PFSK-1 (cell line): ENCODE results near the gene KSR1.

Experiments used
- FOXP2 ChIP-seq: optimal IDR thresholded peaks from 2 replicates; pipeline ENCODE3; 2011; ENCODE audit warnings: borderline replicate concordance, control low read depth, inconsistent platforms; ENCODE audit not compliant: insufficient read depth; ENCODE audit errors: extremely low read length, extremely low read depth
- POLR2AphosphoS5 ChIP-seq: IDR thresholded peaks from 2 replicates; pipeline ENCODE4 v1.6.1; 2012; ENCODE audit warnings: low read depth, mild to moderate bottlenecking, control low read depth, low read length, moderate library complexity
- REST ChIP-seq, 2 experiments: IDR thresholded peaks; 2 replicates each; pipeline versions ENCODE4 v1.6.1 to v1.8.0; 2011 to 2012; ENCODE audit warnings: low read depth in 2 of 2, low read length in 2 of 2, control low read depth in 1 of 2, inconsistent platforms in 1 of 2, mild to moderate bottlenecking in 1 of 2, moderate library complexity in 1 of 2; ENCODE audit not compliant: insufficient read depth in 1 of 2
- SIN3A ChIP-seq: IDR thresholded peaks from 2 replicates; pipeline ENCODE4 v1.6.1; 2012; ENCODE audit warnings: mild to moderate bottlenecking, low read length, moderate library complexity, borderline replicate concordance; ENCODE audit not compliant: insufficient read depth
- TAF1 ChIP-seq: IDR thresholded peaks from 2 replicates; pipeline ENCODE4 v1.6.1; 2012; ENCODE audit warnings: low read length, control low read depth, borderline replicate concordance; ENCODE audit not compliant: insufficient read depth

KSR1 gene

DNA sequence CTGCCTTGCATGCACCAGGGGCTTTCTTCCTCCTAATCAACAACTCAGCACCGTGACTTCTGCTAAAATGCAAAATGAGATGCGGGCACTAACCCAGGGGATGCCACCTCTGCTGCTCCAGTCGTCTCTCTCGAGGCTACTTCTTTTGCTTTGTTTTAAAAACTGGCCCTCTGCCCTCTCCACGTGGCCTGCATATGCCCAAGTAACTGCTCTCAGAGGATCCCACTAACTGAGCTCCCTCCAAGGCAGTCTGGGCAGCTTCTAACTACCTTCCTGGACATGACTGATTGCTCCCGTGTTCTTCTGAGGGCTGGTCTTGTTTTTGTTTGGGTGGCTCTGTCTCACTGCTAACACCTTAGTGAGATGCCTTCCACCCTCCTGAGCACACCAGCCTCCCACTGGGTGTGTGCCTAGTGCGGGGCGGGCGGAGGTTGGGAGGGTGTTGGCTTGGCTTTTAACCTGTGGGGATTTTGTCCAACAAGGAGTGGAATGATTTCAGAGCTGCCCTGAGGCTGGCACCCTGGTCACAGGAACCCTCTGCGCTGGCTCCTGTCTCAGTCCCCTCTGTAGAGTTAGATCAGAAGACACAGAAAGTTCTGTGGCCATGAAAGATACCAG is 165.8 kb downstream of the KSR1 start:
- no peak for TF ChIP-seq POLR2AphosphoS5

- no peak for TF ChIP-seq SIN3A
- TF ChIP-seq POLR2AphosphoS5: no peak
- TF ChIP-seq REST (IDR thresholded peaks at IDR 0.05; ENCODE audit: insufficient read depth in 1 of 2, low read depth in 2 of 2, low read length in 2 of 2): no peak
These were observed 166.7 kb downstream of the KSR1 start for GRCh38 chr17:27622986-27623385.

DNA sequence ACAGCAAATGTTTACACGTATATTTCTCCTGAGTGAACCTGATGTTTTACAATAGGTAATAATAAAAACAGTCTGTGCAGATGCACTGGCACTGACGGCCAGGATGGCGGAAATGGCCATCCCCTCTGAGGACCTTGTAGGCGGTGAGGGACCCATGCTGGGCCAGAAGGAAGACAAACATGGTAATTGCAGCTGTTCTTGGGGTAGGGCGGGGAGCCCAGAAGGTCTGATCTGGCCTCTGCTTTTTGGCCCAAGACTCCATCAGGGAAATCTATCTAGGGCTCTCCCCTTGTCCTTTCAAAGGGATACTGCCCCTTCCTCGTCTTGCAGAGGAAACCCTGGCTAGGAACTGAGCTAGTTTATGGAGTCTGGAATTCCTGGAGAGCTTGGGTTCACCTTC is 167.4 kb downstream of the KSR1 start:
- no peak for TF ChIP-seq SIN3A
- TF ChIP-seq POLR2AphosphoS5: no peak
- TF ChIP-seq TAF1: no peak
- no peak for TF ChIP-seq FOXP2

GRCh38 chr17:27624539-27624938 is 168.3 kb downstream of the KSR1 start:
- TF ChIP-seq REST (IDR thresholded peaks at IDR 0.05; ENCODE audit: insufficient read depth in 1 of 2, low read depth in 2 of 2, low read length in 2 of 2) (no peak), FOXP2 (no peak), POLR2AphosphoS5 (no peak), TAF1 (no peak), SIN3A (no peak)

DNA sequence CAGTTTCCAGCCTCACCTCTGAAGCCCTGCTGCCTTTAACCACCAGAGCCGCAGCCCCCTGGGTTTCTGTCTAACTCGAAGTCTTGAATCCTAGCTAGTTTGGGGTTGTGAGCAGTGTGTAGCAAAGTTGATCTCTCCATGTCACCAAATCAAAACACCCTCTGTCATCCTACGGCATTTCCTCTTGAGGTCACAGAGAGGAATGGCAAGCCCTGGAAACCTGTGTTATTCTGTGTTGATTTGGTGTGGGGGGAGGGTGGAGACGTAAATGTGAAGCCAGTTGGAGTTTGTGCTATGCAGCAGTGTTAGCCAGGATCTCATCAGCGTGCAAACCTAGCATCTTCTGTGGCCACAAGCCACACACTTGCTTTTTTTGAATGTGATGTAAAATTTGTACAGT is 169.6 kb downstream of the KSR1 start:
- TF ChIP-seq TAF1: no peak
- TF ChIP-seq POLR2AphosphoS5: no peak
- no peak for TF ChIP-seq SIN3A

DNA sequence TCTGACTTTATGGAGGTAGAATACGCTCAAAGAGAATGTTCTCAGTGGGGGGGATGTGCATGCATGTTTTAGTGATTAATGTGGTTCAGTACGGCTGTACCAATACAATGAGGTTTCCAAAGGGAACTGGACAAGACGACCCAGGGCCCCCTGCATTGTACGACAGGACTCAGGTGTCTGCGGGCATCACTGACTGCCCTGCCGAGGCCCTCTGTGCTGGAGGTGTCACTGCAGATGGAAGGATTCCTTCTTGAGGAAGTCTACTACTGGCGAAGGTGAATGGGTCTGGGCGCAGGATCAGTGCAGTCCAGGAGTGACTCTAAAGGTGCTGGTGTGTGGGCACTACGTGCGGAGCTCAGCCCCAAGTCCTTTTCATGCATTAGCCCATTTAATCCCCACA is 171.3 kb downstream of the KSR1 start:
- TF ChIP-seq FOXP2: no peak
- no peak for TF ChIP-seq POLR2AphosphoS5
- TF ChIP-seq TAF1: no peak
- TF ChIP-seq REST (IDR thresholded peaks at IDR 0.05; ENCODE audit: insufficient read depth in 1 of 2, low read depth in 2 of 2, low read length in 2 of 2): no peak
- TF ChIP-seq SIN3A: no peak

- no peak for TF ChIP-seq REST (IDR thresholded peaks at IDR 0.05; ENCODE audit: insufficient read depth in 1 of 2, low read depth in 2 of 2, low read length in 2 of 2)
- no peak for TF ChIP-seq POLR2AphosphoS5
- TF ChIP-seq SIN3A: no peak
These were observed 172.1 kb downstream of the KSR1 start for GRCh38 chr17:27628376-27628775.
